Gastrocnemius medialis (tissue), 4 donors: Measurements from ENCODE around the gene ATF2.

Source experiments
- POLR2A ChIP-seq, 2 donors: fragments of 450-650 bp; IDR thresholded peaks; one replicate each; pipeline ENCODE4 v1.6.1; 2017; ENCODE audit warnings: antibody characterized with exemption in 2 of 2, mild to moderate bottlenecking in 2 of 2, moderate library complexity in 2 of 2
- TF ChIP-seq, protein P1 (sequence below), 5 experiments: fragments of 450-650 bp in 3 of 5; fragments of 200-600 bp in 2 of 5; sonication (generic) in 2 of 5; IDR thresholded peaks in 4 of 5; conservative IDR thresholded peaks in 1 of 5; 1 replicate in 4 of 5; 2 replicates in 1 of 5; pipeline ENCODE4 v1.5.1; 2016 to 2019; ENCODE audit warnings: antibody characterized with exemption in 5 of 5, mild to moderate bottlenecking in 3 of 5, moderate library complexity in 3 of 5

GRCh38 chr2:175158894-175159293, 9.1 kb downstream of the ATF2 start:
- no peak for TF ChIP-seq POLR2A (IDR thresholded peaks at IDR 0.05)
- TF ChIP-seq, protein P1, sequence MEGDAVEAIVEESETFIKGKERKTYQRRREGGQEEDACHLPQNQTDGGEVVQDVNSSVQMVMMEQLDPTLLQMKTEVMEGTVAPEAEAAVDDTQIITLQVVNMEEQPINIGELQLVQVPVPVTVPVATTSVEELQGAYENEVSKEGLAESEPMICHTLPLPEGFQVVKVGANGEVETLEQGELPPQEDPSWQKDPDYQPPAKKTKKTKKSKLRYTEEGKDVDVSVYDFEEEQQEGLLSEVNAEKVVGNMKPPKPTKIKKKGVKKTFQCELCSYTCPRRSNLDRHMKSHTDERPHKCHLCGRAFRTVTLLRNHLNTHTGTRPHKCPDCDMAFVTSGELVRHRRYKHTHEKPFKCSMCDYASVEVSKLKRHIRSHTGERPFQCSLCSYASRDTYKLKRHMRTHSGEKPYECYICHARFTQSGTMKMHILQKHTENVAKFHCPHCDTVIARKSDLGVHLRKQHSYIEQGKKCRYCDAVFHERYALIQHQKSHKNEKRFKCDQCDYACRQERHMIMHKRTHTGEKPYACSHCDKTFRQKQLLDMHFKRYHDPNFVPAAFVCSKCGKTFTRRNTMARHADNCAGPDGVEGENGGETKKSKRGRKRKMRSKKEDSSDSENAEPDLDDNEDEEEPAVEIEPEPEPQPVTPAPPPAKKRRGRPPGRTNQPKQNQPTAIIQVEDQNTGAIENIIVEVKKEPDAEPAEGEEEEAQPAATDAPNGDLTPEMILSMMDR (IDR thresholded peaks at IDR 0.05 in 4 of 5, conservative IDR thresholded peaks at IDR 0.05 in 1 of 5), result no peak
